HCT116 (cell line): ENCODE measurements around the gene CARMIL1. TPM values are rescaled to one million over a fixed set of nuclear protein-coding genes. Genes with fewer than 3 reads are reported as not detected.
A peak's percentile ranks its signal among the peaks of the same experiment; 100 is the strongest.

Experiments used
- ATAC-seq: fragments of 200-7000 bp; cut with Tn5 transposase; 2 replicates; pipeline ENCODE4 v1.9.1; 2020; ENCODE audit warnings: mild to moderate bottlenecking, moderate library complexity
- BruUV-seq: library from RNA; stranded (reverse); fragments of 400-500 nt; replicated peaks from 2 replicates; lab custom pipeline; 2021; lab: Mats Ljungman, UMichigan
- CTCF ChIA-PET: fragments of 300-600 bp; sonication (Branson Sonifier 250); formaldehyde crosslinking; loops from one replicate; lab custom pipeline; 2021; ENCODE audit warnings: antibody characterized with exemption; lab: Charles Lee
- POLR2A ChIA-PET: fragments of 300-600, 350-600 bp; sonication (Branson Sonifier 250); formaldehyde crosslinking; loops from one replicate; lab custom pipeline; 2021; ENCODE audit warnings: antibody characterized with exemption; lab: Charles Lee
- RAD21 ChIA-PET, 2 experiments: fragments of 300-600 bp; sonication (Branson Sonifier 250); formaldehyde crosslinking; loops; one replicate each; lab custom pipeline; 2023; ENCODE audit warnings: low total read pairs in 2 of 2; ENCODE audit not compliant: uncharacterized antibody in 2 of 2, unreplicated experiment in 2 of 2, low non-redundant PET in 1 of 2; lab: Charles Lee
- DNase-seq: peaks from one replicate; pipeline ENCODE4 v3.0.0-alpha.2; 2010; ENCODE audit warnings: low read depth, low spot score
- H2AFZ ChIP-seq: fragments of 200-600 bp; shearing (Covaris generic), sonication (generic); 2 replicates; pipeline ENCODE4 v1.6.1; 2017; ENCODE audit warnings: low read depth, mixed run types, mixed read lengths, antibody characterized with exemption, low read length; ENCODE audit not compliant: poor library complexity, severe bottlenecking
- H3K27ac ChIP-seq: 2 replicates; pipeline ENCODE4 v1.5.1; 2012; ENCODE audit warnings: low read depth, low read length
- H3K27me3 ChIP-seq: fragments of 200-600 bp; sonication (generic); 2 replicates; pipeline ENCODE4 v1.6.1; 2016; ENCODE audit warnings: mixed run types, low read length, mixed read lengths; ENCODE audit not compliant: insufficient read depth
- H3K36me3 ChIP-seq, 2 experiments: fragments of 200-500 bp in 1 of 2; fragments of 200-600 bp in 1 of 2; sonication (Bioruptor generic) in 1 of 2; sonication (generic) in 1 of 2; 2 replicates each; pipeline versions ENCODE4 v1.5.1 to v1.6.1; 2014 to 2016; ENCODE audit warnings: low read length in 2 of 2, inconsistent platforms in 1 of 2, mixed read lengths in 1 of 2, mixed run types in 1 of 2; ENCODE audit not compliant: insufficient read depth in 2 of 2, control insufficient read depth in 1 of 2
- H3K4me1 ChIP-seq, 2 experiments: fragments of 200-600 bp in 1 of 2; sonication (generic) in 1 of 2; 2 replicates each; pipeline versions ENCODE4 v1.5.1 to v1.6.1; 2012 to 2017; ENCODE audit warnings: low read length in 2 of 2, inconsistent platforms in 1 of 2, mild to moderate bottlenecking in 1 of 2, mixed read lengths in 1 of 2, mixed run types in 1 of 2, moderate library complexity in 1 of 2; ENCODE audit not compliant: insufficient read depth in 2 of 2, control insufficient read depth in 1 of 2
- H3K4me2 ChIP-seq: fragments of 200-600 bp; sonication (generic); 2 replicates; pipeline ENCODE4 v1.6.1; 2017; ENCODE audit warnings: mixed run types, low read length, mixed read lengths
- H3K4me3 ChIP-seq, 2 experiments: fragments of 200-600 bp in 1 of 2; sonication (generic) in 1 of 2; replicated peaks in 1 of 2; 2 replicates each; pipeline ENCODE4 v1.5.1; 2011 to 2016; ENCODE audit warnings: low read length in 2 of 2, control low read depth in 1 of 2, low read depth in 1 of 2, mild to moderate bottlenecking in 1 of 2, mixed read lengths in 1 of 2, mixed run types in 1 of 2
- H3K79me2 ChIP-seq: fragments of 200-600 bp; sonication (generic); 2 replicates; pipeline ENCODE4 v1.6.1; 2017; ENCODE audit warnings: mild to moderate bottlenecking, mixed run types, low read length, moderate library complexity, mixed read lengths; ENCODE audit not compliant: insufficient read depth
- H3K9ac ChIP-seq: fragments of 200-600 bp; sonication (generic); 2 replicates; pipeline ENCODE4 v1.6.1; 2016; ENCODE audit warnings: low read length, mixed read lengths
- H3K9me2 ChIP-seq: fragments of 200-600 bp; sonication (generic), shearing (Covaris generic); 2 replicates; pipeline ENCODE4 v1.6.1; 2017; ENCODE audit warnings: mixed run types, mild to moderate bottlenecking, moderate library complexity; ENCODE audit not compliant: insufficient read depth
- H3K9me3 ChIP-seq, 2 experiments: fragments of 200-500 bp in 1 of 2; fragments of 200-600 bp in 1 of 2; sonication (Bioruptor generic) in 1 of 2; sonication (generic) in 1 of 2; 2 replicates each; pipeline ENCODE4 v1.6.1; 2014 to 2017; ENCODE audit warnings: low read length in 2 of 2, mixed read lengths in 2 of 2, inconsistent platforms in 1 of 2, low read depth in 1 of 2, mild to moderate bottlenecking in 1 of 2, mixed run types in 1 of 2, moderate library complexity in 1 of 2; ENCODE audit not compliant: control insufficient read depth in 1 of 2, insufficient read depth in 1 of 2
- H4K20me1 ChIP-seq: fragments of 200-600 bp; sonication (generic), shearing (Covaris generic); 2 replicates; pipeline ENCODE4 v1.6.1; 2017; ENCODE audit warnings: mixed run types, mild to moderate bottlenecking, moderate library complexity; ENCODE audit not compliant: insufficient read depth
- TCF7L2 ChIP-seq: IDR thresholded peaks from 2 replicates; pipeline ENCODE4 v1.7.0; 2011; ENCODE audit warnings: borderline replicate concordance, inconsistent platforms; ENCODE audit not compliant: insufficient read depth, insufficient read length; ENCODE audit errors: extremely low read depth
- ZNF274 ChIP-seq: fragments of 200-500 bp; sonication (Bioruptor generic); IDR thresholded peaks from 2 replicates; pipeline ENCODE4 v1.6.1; 2014; ENCODE audit warnings: mild to moderate bottlenecking, low read depth, low read length, inconsistent platforms
- intact Hi-C: fragments of 100-400 bp; cut with micrococcal nuclease; formaldehyde crosslinking; loops from 2 replicates; pipeline ENCODE4 v1.10.0; 2022
- total RNA-seq: library from RNA; stranded (reverse); gene quantifications from one replicate; pipeline ENCODE4 v1.2.1, GENCODE V29; 2021; ENCODE audit not compliant: unreplicated experiment
- TF ChIP-seq, protein P1 (sequence below): IDR thresholded peaks from 2 replicates; pipeline ENCODE4 v1.6.1; 2012

CARMIL1 gene
- total RNA-seq, 1 experiment from 2014 or later, result 21.7 TPM

DNA sequence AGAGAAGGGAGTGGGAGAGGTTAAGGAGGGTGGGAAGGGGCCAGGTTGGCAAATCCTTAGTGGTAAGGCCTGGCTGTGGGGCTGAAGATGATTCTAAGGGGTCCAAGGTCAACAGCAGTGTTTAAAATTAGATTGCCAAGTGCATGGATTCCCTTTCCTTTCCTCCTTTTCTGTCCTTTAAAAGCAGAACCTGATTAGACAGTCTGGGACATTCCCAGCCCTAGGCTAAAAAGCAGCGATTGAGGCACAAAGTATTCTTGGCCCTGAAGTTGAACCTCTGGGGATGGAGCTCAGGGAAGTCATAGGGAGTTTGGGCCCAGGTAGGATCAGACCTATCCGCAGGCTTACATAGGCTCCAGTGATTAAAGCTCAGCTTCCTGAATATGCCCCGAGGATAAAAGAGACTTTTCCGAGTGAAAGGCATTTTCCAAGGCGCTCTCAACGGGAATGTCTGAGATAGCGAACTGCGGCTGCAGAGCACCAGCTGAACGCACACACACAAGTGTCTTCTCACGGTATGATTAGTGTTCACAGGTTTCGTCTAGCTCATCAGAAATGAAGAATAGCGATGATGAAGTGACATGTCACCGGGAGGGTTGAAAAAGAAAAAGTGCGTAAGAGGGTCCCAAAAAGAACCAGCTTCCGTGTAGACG lies 787 bp upstream of the CARMIL1 start:
- Histone ChIP-seq H3K27me3 (no peaks in the 10 kb centered on the region), H3K9me2 (no peaks in the 10 kb centered on the region), H4K20me1 (no peaks in the 10 kb centered on the region), H3K36me3 (no peaks in the 10 kb centered on the region), H3K4me1 (peaks cover 13 to 24% of the 10 kb centered on the region in 2 experiments), H3K4me3 (peak overlapping the region; percentile 72 to 87), H3K9me3 (no peaks in the 10 kb centered on the region), H3K27ac (peak overlapping the region; percentile 65), H3K79me2 (peaks cover 37% of the 10 kb centered on the region; the same call in 1 of the 2 replicates), H3K9ac (peak overlapping the region; percentile 74), H3K4me2 (peak overlapping the region; percentile 98), H2AFZ (peak overlapping the region; percentile 90)
- DNase-seq (no peak), ATAC-seq (peak; percentile 18)
- RAD21 ChIA-PET, result interaction anchor here (0.6 to 1.4 kb wide), 4 partner anchors 180 to 213 kb away, joined by 3 to 8 read pairs (median 4); no protein-coding TSS in a partner anchor
- intact Hi-C loops, result loop anchor here (1.0 to 10.0 kb wide), 3 partner anchors 32 to 666 kb away; no protein-coding TSS in a partner anchor
- TF ChIP-seq, protein P1, sequence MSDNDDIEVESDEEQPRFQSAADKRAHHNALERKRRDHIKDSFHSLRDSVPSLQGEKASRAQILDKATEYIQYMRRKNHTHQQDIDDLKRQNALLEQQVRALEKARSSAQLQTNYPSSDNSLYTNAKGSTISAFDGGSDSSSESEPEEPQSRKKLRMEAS, result peak; percentile 29; the same call in 1 of the 2 replicates
- TF ChIP-seq ZNF274, result no peak
- CTCF ChIA-PET, result interaction anchor here (2.2 to 4.1 kb wide), 4 partner anchors 13 to 279 kb away, joined by 5 to 44 read pairs (median 22); no protein-coding TSS in a partner anchor
- BruUV-seq, result no TSS peak
- POLR2A ChIA-PET, result interaction anchor here (0.7 to 1.2 kb wide), 5 partner anchors 13 to 217 kb away, joined by 3 to 5 read pairs (median 3); no protein-coding TSS in a partner anchor

- ChIA-PET POLR2A (interaction anchor here (0.7 to 1.1 kb wide), 3 partner anchors 16 to 276 kb away, joined by 3 to 6 read pairs (median 3); no protein-coding TSS in a partner anchor), RAD21 (interaction anchor here (0.5 to 1.4 kb wide), 6 partner anchors 15 to 438 kb away, joined by 3 to 8 read pairs (median 4); no protein-coding TSS in a partner anchor), CTCF (interaction anchor here (0.6 to 4.1 kb wide), 9 partner anchors 14 to 317 kb away, joined by 3 to 44 read pairs (median 5); no protein-coding TSS in a partner anchor)
- Histone ChIP-seq H3K9me2 (no peaks in the 10 kb centered on the region), H2AFZ (peak overlapping the region; percentile 19), H3K4me1 (peaks cover 13 to 24% of the 10 kb centered on the region in 2 experiments), H3K27ac (peak overlapping the region; percentile 65), H3K9me3 (no peaks in the 10 kb centered on the region), H3K4me3 (peak overlapping the region; percentile 72 to 87), H3K36me3 (no peaks in the 10 kb centered on the region), H3K79me2 (peaks cover 37% of the 10 kb centered on the region; the same call in 1 of the 2 replicates), H3K4me2 (peak overlapping the region; percentile 98), H3K9ac (peak overlapping the region; percentile 74), H4K20me1 (no peaks in the 10 kb centered on the region), H3K27me3 (no peaks in the 10 kb centered on the region)
- TF ChIP-seq TCF7L2, result no peak
- TF ChIP-seq, protein P1, result 0 out of 2 replicates have a peak, but pooled peaks have one; percentile 34
- no TSS peak for BruUV-seq
- DNase-seq (no peak), ATAC-seq (peak; percentile 32)
- intact Hi-C loops, result loop anchor here (2.0 to 10.0 kb wide), 2 partner anchors 31 to 665 kb away; no protein-coding TSS in a partner anchor
These were observed 672 bp downstream of the CARMIL1 start for GRCh38 chr6:25279748-25280343.
